Caco-2 (cell line): ENCODE measurements around the gene FGD2. TPM values are rescaled to one million over a fixed set of nuclear protein-coding genes. Genes with fewer than 3 reads are reported as not detected.

Experiments
- BruUV-seq: library from RNA; stranded (reverse); fragments of 400-500 nt; replicated peaks from 2 replicates; lab custom pipeline; 2021; lab: Mats Ljungman, UMichigan
- CTCF ChIA-PET: fragments of 300-600 bp; sonication (Branson Sonifier 250); formaldehyde crosslinking; loops from one replicate; lab custom pipeline; 2022; ENCODE audit warnings: antibody characterized with exemption; lab: Charles Lee
- POLR2A ChIA-PET: fragments of 300-600 bp; sonication (Branson Sonifier 250); formaldehyde crosslinking; loops from one replicate; lab custom pipeline; 2022; ENCODE audit warnings: antibody characterized with exemption; lab: Charles Lee
- DNase-seq, 2 experiments: peaks; one replicate each; pipeline versions ENCODE4 v3.0.0 to v3.0.0-alpha.2; 2020 to 2022
- H3K27me3 ChIP-seq: replicated peaks from 2 replicates; pipeline ENCODE4 v1.6.0; 2011; ENCODE audit warnings: low read length; ENCODE audit not compliant: control insufficient read depth, insufficient read depth
- H3K36me3 ChIP-seq: 2 replicates; pipeline ENCODE4 v1.5.1; 2011; ENCODE audit warnings: low read length; ENCODE audit not compliant: control insufficient read depth, insufficient read depth
- H3K4me1 ChIP-seq: fragments of 250-450 bp; sonication (Bioruptor Pico); 2 replicates; pipeline ENCODE4 v1.5.1; 2020; ENCODE audit warnings: mild to moderate bottlenecking
- H3K4me3 ChIP-seq: 2 replicates; pipeline ENCODE4 v1.5.1; 2011; ENCODE audit warnings: low read depth, mild to moderate bottlenecking, control low read depth, low read length
- H3K9me3 ChIP-seq: fragments of 250-450 bp; sonication (Bioruptor Pico); 2 replicates; pipeline ENCODE4 v1.5.1; 2020; ENCODE audit warnings: mild to moderate bottlenecking, moderate library complexity
- H3K27ac Mint-ChIP-seq: one replicate; pipeline ENCODE4 v1.8.0; 2022; ENCODE audit warnings: mixed read lengths; ENCODE audit not compliant: unreplicated experiment
- H3K27me3 Mint-ChIP-seq: one replicate; pipeline ENCODE4 v1.8.0; 2022; ENCODE audit warnings: mixed read lengths; ENCODE audit not compliant: insufficient read depth, unreplicated experiment
- H3K36me3 Mint-ChIP-seq: one replicate; pipeline ENCODE4 v1.8.0; 2022; ENCODE audit warnings: mild to moderate bottlenecking, mixed read lengths; ENCODE audit not compliant: insufficient read depth, unreplicated experiment
- H3K4me1 Mint-ChIP-seq: one replicate; pipeline ENCODE4 v1.8.0; 2022; ENCODE audit warnings: low read depth, mixed read lengths; ENCODE audit not compliant: unreplicated experiment
- H3K4me3 Mint-ChIP-seq: one replicate; pipeline ENCODE4 v1.8.0; 2022; ENCODE audit warnings: mild to moderate bottlenecking, moderate library complexity, mixed read lengths; ENCODE audit not compliant: unreplicated experiment
- H3K9me3 Mint-ChIP-seq: one replicate; pipeline ENCODE4 v1.8.0; 2022; ENCODE audit warnings: mixed read lengths; ENCODE audit not compliant: unreplicated experiment
- intact Hi-C: fragments of 100-400 bp; cut with micrococcal nuclease; formaldehyde crosslinking; loops from one replicate; pipeline ENCODE4 v1.10.0; 2022; ENCODE audit not compliant: unreplicated experiment
- total RNA-seq: library from RNA; stranded (reverse); gene quantifications from 2 replicates; pipeline ENCODE4 v1.2.3, GENCODE V29; 2022
- TF ChIP-seq, protein P1 (sequence below), 2 experiments: fragments of 200-600 bp in 1 of 2; IDR thresholded peaks; 1 replicate in 1 of 2; 2 replicates in 1 of 2; pipeline versions ENCODE4 v1.5.1 to v1.8.0; 2011 to 2022; ENCODE audit warnings: antibody characterized with exemption in 1 of 2, control low read depth in 1 of 2, inconsistent platforms in 1 of 2, low read depth in 1 of 2, low read length in 1 of 2, mild to moderate bottlenecking in 1 of 2, moderate library complexity in 1 of 2; ENCODE audit not compliant: insufficient read depth in 1 of 2, severe bottlenecking in 1 of 2, unreplicated experiment in 1 of 2

FGD2 gene
- total RNA-seq, 1 experiment from 2014 or later = not detected

DNA sequence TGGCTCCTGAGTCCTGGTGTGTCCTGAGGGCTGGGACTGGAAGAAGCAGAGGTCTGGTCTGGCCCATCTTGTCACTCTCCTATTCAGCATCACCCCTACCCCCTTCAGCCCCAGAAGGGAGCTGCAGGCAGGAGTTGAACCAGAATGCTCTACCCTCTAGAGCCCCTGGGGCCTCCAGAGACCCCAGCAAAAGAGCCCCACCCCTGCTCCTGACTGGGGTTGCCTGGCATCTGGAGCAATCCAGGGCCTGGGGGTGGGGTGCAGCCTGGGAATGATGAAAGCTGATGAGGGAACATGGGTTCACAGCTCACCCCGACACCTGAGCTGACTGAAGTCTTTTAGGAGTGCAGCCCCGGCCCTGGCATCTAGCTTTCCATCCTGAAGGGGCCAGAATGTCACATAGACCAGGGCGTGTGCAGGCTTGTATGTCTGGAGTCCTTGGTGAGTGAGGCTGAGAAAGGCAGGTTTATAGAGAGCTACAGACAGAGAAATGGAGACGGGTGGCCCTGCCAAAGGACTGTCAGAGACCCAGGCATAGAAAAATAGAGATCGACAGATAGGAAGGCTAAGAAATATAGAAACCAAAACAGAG, 12.2 kb downstream of the FGD2 start:
- Histone ChIP-seq H3K4me1 (peaks cover 8% of the 10 kb centered on the region), H3K4me3 (no peak overlapping the region), H3K36me3 (no peaks in the 10 kb centered on the region), H3K27me3 (no peaks in the 10 kb centered on the region), H3K9me3 (no peaks in the 10 kb centered on the region)
- intact Hi-C loops = loop anchor here (1.0 to 5.0 kb wide), 7 partner anchors 31 to 251 kb away; partner anchors contain the start of genes C6orf89 and MTCH1
- DNase-seq = no peak
- no peak overlapping the region for H3K27ac Mint-ChIP-seq
- BruUV-seq = no TSS peak
- H3K36me3 Mint-ChIP-seq = no peaks in the 10 kb centered on the region
- no peaks in the 10 kb centered on the region for H3K27me3 Mint-ChIP-seq
- TF ChIP-seq, protein P1, sequence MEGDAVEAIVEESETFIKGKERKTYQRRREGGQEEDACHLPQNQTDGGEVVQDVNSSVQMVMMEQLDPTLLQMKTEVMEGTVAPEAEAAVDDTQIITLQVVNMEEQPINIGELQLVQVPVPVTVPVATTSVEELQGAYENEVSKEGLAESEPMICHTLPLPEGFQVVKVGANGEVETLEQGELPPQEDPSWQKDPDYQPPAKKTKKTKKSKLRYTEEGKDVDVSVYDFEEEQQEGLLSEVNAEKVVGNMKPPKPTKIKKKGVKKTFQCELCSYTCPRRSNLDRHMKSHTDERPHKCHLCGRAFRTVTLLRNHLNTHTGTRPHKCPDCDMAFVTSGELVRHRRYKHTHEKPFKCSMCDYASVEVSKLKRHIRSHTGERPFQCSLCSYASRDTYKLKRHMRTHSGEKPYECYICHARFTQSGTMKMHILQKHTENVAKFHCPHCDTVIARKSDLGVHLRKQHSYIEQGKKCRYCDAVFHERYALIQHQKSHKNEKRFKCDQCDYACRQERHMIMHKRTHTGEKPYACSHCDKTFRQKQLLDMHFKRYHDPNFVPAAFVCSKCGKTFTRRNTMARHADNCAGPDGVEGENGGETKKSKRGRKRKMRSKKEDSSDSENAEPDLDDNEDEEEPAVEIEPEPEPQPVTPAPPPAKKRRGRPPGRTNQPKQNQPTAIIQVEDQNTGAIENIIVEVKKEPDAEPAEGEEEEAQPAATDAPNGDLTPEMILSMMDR (IDR thresholded peaks at IDR 0.05; ENCODE audit: insufficient read depth in 1 of 2, low read depth in 1 of 2, low read length in 1 of 2, severe bottlenecking in 1 of 2, unreplicated experiment in 1 of 2) = no peak
- CTCF ChIA-PET = interaction anchor here (0.8 to 3.0 kb wide), 47 partner anchors 10 to 257 kb away, joined by 3 to 81 read pairs (median 4); partner anchors contain the start of genes C6orf89, FGD2, MTCH1 and PIM1
- H3K4me1 Mint-ChIP-seq = peaks cover 16% of the 10 kb centered on the region
- no peaks in the 10 kb centered on the region for H3K9me3 Mint-ChIP-seq
- H3K4me3 Mint-ChIP-seq = no peak overlapping the region
- POLR2A ChIA-PET = interaction anchor here (0.6 to 1.7 kb wide), 4 partner anchors 18 to 145 kb away, joined by 3 to 11 read pairs (median 6); partner anchors contain the start of gene MTCH1

- intact Hi-C loops = loop anchor here (1.0 to 5.0 kb wide), 7 partner anchors 32 to 252 kb away; partner anchors contain the start of genes C6orf89 and MTCH1
- Mint-ChIP-seq H3K4me1 (peaks cover 24% of the 10 kb centered on the region), H3K9me3 (no peaks in the 10 kb centered on the region), H3K4me3 (no peak overlapping the region), H3K27ac (no peak overlapping the region), H3K36me3 (no peaks in the 10 kb centered on the region), H3K27me3 (no peaks in the 10 kb centered on the region)
- Histone ChIP-seq H3K4me3 (no peak overlapping the region), H3K9me3 (no peaks in the 10 kb centered on the region), H3K27me3 (no peaks in the 10 kb centered on the region), H3K36me3 (no peaks in the 10 kb centered on the region), H3K4me1 (peaks cover 15% of the 10 kb centered on the region)
- DNase-seq = peak; percentile 87 to 90
- CTCF ChIA-PET = interaction anchor here (0.6 to 3.0 kb wide), 52 partner anchors 9 to 311 kb away, joined by 3 to 81 read pairs (median 4); partner anchors contain the start of genes C6orf89, FGD2, MTCH1 and PIM1
- POLR2A ChIA-PET = interaction anchor here (0.5 to 1.7 kb wide), 6 partner anchors 18 to 191 kb away, joined by 3 to 11 read pairs (median 4); partner anchors contain the start of gene MTCH1
- TF ChIP-seq, protein P1 (IDR thresholded peaks at IDR 0.05; ENCODE audit: insufficient read depth in 1 of 2, low read depth in 1 of 2, low read length in 1 of 2, severe bottlenecking in 1 of 2, unreplicated experiment in 1 of 2) = peak; percentile 85 to 96
- no TSS peak for BruUV-seq
Observed at GRCh38 chr6:37018198-37019064, 13.0 kb downstream of the FGD2 start.

DNA sequence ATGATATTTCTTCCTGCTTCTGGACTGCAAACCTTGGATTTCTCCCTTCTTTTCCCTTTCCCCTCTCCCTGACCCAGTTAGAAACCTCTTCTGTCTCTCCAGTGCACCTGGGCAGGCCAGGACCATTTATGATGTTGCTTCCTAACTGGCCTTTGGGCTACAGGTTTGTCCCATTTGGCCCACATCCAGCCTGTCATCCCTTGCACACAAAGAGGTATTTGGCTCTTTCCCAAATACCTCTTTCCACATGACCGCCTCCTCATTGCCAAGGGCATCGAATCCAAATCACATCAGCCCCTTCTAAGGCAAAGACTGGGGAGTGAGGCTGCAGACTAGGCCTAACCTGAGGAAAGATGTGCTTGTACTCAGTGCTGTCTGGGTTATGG, 13.6 kb downstream of the FGD2 start:
- Histone ChIP-seq H3K4me1 (peaks cover 22% of the 10 kb centered on the region), H3K27me3 (no peaks in the 10 kb centered on the region), H3K36me3 (no peaks in the 10 kb centered on the region), H3K9me3 (no peaks in the 10 kb centered on the region), H3K4me3 (no peak overlapping the region)
- Mint-ChIP-seq H3K27ac (no peak overlapping the region), H3K36me3 (no peaks in the 10 kb centered on the region), H3K4me3 (no peak overlapping the region), H3K9me3 (no peaks in the 10 kb centered on the region), H3K27me3 (no peaks in the 10 kb centered on the region), H3K4me1 (peaks cover 25% of the 10 kb centered on the region)
- TF ChIP-seq, protein P1 (IDR thresholded peaks at IDR 0.05; ENCODE audit: insufficient read depth in 1 of 2, low read depth in 1 of 2, low read length in 1 of 2, severe bottlenecking in 1 of 2, unreplicated experiment in 1 of 2) = no peak
- CTCF ChIA-PET = interaction anchor here (0.6 to 3.0 kb wide), 11 partner anchors 15 to 203 kb away, joined by 3 to 81 read pairs (median 10); partner anchors contain the start of genes C6orf89 and MTCH1
- POLR2A ChIA-PET = no interaction called here
- no TSS peak for BruUV-seq
- intact Hi-C loops = loop anchor here (2.0 to 5.0 kb wide), 2 partner anchors 32 to 42 kb away; partner anchors contain the start of gene MTCH1
- no peak for DNase-seq
